H1 (cell line): ENCODE measurements around the gene SGK1. TPM values are rescaled to one million over a fixed set of nuclear protein-coding genes. Genes with fewer than 3 reads are reported as not detected.

ENCODE experiments used
- GABPA ChIP-seq: IDR thresholded peaks from 2 replicates; pipeline ENCODE4 v1.6.1; 2011; ENCODE audit warnings: mild to moderate bottlenecking, low read length, moderate library complexity, borderline replicate concordance; ENCODE audit not compliant: insufficient read depth
- JUN ChIP-seq: IDR thresholded peaks from 2 replicates; pipeline ENCODE4 v1.6.1; 2011; ENCODE audit warnings: low read depth, mild to moderate bottlenecking, improper control_type of control experiment, low read length
- NRF1 ChIP-seq: IDR thresholded peaks from 2 replicates; pipeline ENCODE4 v1.6.1; 2011; ENCODE audit warnings: mild to moderate bottlenecking, low read depth, low read length, improper control_type of control experiment
- POLR2A ChIP-seq, 2 experiments: IDR thresholded peaks; 1 replicate in 1 of 2; 2 replicates in 1 of 2; pipeline ENCODE4 v1.6.1; 2011; ENCODE audit warnings: low read depth in 2 of 2, low read length in 2 of 2, mild to moderate bottlenecking in 2 of 2; ENCODE audit errors: control extremely low read depth in 1 of 2
- RAD21 ChIP-seq, 2 experiments: IDR thresholded peaks in 1 of 2; conservative IDR thresholded peaks in 1 of 2; 2 replicates each; pipeline ENCODE4 v1.6.1; 2011; ENCODE audit warnings: low read depth in 2 of 2, low read length in 2 of 2, improper control_type of control experiment in 1 of 2, inconsistent platforms in 1 of 2, mild to moderate bottlenecking in 1 of 2, moderate library complexity in 1 of 2
- SIX5 ChIP-seq: IDR thresholded peaks from 2 replicates; pipeline ENCODE4 v1.6.1; 2011; ENCODE audit warnings: mild to moderate bottlenecking, low read depth, low read length
- TBP ChIP-seq: IDR thresholded peaks from 2 replicates; pipeline ENCODE4 v1.6.1; 2011; ENCODE audit warnings: low read depth, low read length, improper control_type of control experiment
- polyA plus RNA-seq, 7 experiments: library from polyadenylated mRNA; depleted of rRNA in 3 of 7; stranded (reverse) in 5 of 7; unstranded in 2 of 7; fragments of >200 nt in 5 of 7; fragments of 200-250 nt in 2 of 7; gene quantifications; 1 replicate in 5 of 7; 2 replicates in 1 of 7; 4 replicates in 1 of 7; pipeline versions ENCODE4 v1.2.1 to v1.2.3, GENCODE V29; 2011 to 2013; ENCODE audit warnings: missing spikeins in 2 of 7, mixed read lengths in 2 of 7
- total RNA-seq: library from RNA; stranded (reverse); fragmentation: NEBNext Ultra II Directional; extraction: Animal tissue kit (Norgen Biotek cat#: 25700); gene quantifications from 2 replicates; pipeline ENCODE4 v1.2.1, GENCODE V29; 2021
- TF ChIP-seq, protein P1 (sequence below): fragments of 300-600 bp; sonication (generic); IDR thresholded peaks from 2 replicates; pipeline ENCODE4 v1.7.1; 2012; ENCODE audit warnings: low read length, moderate library complexity, mild to moderate bottlenecking, inconsistent platforms; ENCODE audit not compliant: insufficient replicate concordance

The SGK1 gene
- total and polyA plus RNA-seq, 2 of the 8 experiments (the other 6 are each of a cell fraction or from before 2014, with no cell fraction given): 14.5 to 18.4 TPM

DNA sequence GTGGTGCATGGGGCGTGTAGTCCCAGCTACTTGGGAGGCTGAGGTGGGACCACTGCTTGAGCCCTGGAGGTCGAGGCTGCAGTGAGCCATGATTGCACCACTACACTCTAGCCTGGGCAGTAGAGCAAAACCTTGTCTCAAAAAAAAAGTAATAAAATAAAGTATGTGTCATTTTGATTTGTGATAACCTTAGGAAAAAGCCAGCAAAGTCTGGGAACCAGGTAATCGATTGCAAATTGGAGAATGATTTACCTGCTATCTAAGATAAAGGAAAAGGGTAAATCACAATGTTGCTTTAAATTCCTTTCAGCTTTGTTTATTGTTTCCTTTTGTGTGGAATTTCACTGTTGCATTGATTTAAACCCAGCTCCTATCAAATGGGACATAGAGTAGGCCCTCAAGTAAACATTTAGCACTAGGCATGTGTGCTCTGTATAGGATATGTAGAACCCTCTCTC, 59.0 kb downstream of the SGK1 start (continued):
- TF ChIP-seq, protein P1, sequence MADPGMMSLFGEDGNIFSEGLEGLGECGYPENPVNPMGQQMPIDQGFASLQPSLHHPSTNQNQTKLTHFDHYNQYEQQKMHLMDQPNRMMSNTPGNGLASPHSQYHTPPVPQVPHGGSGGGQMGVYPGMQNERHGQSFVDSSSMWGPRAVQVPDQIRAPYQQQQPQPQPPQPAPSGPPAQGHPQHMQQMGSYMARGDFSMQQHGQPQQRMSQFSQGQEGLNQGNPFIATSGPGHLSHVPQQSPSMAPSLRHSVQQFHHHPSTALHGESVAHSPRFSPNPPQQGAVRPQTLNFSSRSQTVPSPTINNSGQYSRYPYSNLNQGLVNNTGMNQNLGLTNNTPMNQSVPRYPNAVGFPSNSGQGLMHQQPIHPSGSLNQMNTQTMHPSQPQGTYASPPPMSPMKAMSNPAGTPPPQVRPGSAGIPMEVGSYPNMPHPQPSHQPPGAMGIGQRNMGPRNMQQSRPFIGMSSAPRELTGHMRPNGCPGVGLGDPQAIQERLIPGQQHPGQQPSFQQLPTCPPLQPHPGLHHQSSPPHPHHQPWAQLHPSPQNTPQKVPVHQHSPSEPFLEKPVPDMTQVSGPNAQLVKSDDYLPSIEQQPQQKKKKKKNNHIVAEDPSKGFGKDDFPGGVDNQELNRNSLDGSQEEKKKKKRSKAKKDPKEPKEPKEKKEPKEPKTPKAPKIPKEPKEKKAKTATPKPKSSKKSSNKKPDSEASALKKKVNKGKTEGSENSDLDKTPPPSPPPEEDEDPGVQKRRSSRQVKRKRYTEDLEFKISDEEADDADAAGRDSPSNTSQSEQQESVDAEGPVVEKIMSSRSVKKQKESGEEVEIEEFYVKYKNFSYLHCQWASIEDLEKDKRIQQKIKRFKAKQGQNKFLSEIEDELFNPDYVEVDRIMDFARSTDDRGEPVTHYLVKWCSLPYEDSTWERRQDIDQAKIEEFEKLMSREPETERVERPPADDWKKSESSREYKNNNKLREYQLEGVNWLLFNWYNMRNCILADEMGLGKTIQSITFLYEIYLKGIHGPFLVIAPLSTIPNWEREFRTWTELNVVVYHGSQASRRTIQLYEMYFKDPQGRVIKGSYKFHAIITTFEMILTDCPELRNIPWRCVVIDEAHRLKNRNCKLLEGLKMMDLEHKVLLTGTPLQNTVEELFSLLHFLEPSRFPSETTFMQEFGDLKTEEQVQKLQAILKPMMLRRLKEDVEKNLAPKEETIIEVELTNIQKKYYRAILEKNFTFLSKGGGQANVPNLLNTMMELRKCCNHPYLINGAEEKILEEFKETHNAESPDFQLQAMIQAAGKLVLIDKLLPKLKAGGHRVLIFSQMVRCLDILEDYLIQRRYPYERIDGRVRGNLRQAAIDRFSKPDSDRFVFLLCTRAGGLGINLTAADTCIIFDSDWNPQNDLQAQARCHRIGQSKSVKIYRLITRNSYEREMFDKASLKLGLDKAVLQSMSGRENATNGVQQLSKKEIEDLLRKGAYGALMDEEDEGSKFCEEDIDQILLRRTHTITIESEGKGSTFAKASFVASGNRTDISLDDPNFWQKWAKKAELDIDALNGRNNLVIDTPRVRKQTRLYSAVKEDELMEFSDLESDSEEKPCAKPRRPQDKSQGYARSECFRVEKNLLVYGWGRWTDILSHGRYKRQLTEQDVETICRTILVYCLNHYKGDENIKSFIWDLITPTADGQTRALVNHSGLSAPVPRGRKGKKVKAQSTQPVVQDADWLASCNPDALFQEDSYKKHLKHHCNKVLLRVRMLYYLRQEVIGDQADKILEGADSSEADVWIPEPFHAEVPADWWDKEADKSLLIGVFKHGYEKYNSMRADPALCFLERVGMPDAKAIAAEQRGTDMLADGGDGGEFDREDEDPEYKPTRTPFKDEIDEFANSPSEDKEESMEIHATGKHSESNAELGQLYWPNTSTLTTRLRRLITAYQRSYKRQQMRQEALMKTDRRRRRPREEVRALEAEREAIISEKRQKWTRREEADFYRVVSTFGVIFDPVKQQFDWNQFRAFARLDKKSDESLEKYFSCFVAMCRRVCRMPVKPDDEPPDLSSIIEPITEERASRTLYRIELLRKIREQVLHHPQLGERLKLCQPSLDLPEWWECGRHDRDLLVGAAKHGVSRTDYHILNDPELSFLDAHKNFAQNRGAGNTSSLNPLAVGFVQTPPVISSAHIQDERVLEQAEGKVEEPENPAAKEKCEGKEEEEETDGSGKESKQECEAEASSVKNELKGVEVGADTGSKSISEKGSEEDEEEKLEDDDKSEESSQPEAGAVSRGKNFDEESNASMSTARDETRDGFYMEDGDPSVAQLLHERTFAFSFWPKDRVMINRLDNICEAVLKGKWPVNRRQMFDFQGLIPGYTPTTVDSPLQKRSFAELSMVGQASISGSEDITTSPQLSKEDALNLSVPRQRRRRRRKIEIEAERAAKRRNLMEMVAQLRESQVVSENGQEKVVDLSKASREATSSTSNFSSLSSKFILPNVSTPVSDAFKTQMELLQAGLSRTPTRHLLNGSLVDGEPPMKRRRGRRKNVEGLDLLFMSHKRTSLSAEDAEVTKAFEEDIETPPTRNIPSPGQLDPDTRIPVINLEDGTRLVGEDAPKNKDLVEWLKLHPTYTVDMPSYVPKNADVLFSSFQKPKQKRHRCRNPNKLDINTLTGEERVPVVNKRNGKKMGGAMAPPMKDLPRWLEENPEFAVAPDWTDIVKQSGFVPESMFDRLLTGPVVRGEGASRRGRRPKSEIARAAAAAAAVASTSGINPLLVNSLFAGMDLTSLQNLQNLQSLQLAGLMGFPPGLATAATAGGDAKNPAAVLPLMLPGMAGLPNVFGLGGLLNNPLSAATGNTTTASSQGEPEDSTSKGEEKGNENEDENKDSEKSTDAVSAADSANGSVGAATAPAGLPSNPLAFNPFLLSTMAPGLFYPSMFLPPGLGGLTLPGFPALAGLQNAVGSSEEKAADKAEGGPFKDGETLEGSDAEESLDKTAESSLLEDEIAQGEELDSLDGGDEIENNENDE: no peak
- TF ChIP-seq NRF1: no peak
- no peak for TF ChIP-seq TBP
- TF ChIP-seq GABPA: no peak
- TF ChIP-seq RAD21 (IDR thresholded peaks at IDR 0.05 in 1 of 2, conservative IDR thresholded peaks at IDR 0.05 in 1 of 2; ENCODE audit: low read depth in 2 of 2, low read length in 2 of 2): no peak
- TF ChIP-seq SIX5: no peak
- no peak for TF ChIP-seq JUN
- TF ChIP-seq POLR2A (IDR thresholded peaks at IDR 0.05; ENCODE audit: control extremely low read depth in 1 of 2, low read depth in 2 of 2, low read length in 2 of 2): no peak
